ENCODE measurements around the gene HIBCH. TPM values are rescaled to one million over a fixed set of nuclear protein-coding genes. Genes with fewer than 3 reads are reported as not detected.

Gene HIBCH
- total RNA-seq, 4 donors from 2014 or later, result 27.5 to 40.1 (median 32.7) TPM

DNA sequence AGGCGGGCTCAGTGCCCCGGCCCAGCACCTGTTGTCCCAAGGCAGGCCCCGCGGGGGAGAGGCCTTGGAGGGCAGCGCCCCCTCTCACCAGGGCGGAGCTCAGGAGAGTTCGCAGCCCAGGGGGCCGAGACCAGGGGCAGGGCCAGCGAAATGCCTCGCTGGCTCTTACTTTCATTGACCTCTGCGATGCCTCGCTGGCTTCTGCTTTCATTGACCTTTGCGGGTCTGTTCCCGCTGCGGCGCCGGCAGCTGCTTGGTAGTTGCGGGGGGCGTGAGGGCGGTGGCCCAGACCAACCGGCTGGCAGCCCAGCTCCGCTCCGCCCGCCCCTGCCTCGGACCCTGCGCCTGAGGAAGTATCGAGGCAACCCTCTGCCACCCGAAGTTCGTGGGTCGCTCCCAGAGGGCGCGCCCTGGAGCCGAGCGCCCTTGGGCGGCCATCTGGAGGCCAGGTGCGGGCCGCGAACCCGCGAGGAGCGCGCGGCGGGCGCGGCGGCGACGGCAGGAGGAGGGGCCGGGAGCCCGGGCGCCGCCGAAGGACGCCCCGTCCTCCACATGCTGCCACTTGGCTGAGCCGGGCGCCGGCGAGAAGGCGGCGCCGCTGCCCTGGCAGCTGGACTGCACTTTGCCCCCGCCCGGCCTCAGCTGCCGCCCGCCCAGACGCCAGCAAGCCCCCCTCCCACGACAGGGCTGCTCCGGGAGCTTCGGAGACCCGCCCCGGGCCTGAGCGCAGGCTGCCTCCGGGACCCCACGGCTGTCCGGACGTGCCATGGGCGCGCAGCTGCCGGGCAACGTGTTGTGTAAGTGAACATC, 139.1 kb downstream of the HIBCH start:
- Histone ChIP-seq H3K9me3 (no peaks in the 10 kb centered on the region), H3K27me3 (no peaks in the 10 kb centered on the region), H3K36me3 (no peaks in the 10 kb centered on the region), H3K4me1 (peaks cover 0 to 5% of the 10 kb centered on the region in 2 donors), H3K27ac (peak overlapping the region; percentile 77 to 91 (median 89)), H3K4me3 (replicated peaks in 1 of 3) (peak overlapping the region; percentile 64 to 80 (median 69))
- peak; percentile 82 to 85 for DNase-seq
- intact Hi-C loops (cut with DNase I), result no loop called here
- 0 to 2% methylated on average over 13 to 18 of the region's 82 CpGs for WGBS, 2 donors
- peak in 1 of 2 donors; percentile 43 for TF ChIP-seq POLR2A (IDR thresholded peaks at IDR 0.05)
- TF ChIP-seq, protein P1, sequence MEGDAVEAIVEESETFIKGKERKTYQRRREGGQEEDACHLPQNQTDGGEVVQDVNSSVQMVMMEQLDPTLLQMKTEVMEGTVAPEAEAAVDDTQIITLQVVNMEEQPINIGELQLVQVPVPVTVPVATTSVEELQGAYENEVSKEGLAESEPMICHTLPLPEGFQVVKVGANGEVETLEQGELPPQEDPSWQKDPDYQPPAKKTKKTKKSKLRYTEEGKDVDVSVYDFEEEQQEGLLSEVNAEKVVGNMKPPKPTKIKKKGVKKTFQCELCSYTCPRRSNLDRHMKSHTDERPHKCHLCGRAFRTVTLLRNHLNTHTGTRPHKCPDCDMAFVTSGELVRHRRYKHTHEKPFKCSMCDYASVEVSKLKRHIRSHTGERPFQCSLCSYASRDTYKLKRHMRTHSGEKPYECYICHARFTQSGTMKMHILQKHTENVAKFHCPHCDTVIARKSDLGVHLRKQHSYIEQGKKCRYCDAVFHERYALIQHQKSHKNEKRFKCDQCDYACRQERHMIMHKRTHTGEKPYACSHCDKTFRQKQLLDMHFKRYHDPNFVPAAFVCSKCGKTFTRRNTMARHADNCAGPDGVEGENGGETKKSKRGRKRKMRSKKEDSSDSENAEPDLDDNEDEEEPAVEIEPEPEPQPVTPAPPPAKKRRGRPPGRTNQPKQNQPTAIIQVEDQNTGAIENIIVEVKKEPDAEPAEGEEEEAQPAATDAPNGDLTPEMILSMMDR (IDR thresholded peaks at IDR 0.05), result peak in 4 of 6 experiments; percentile 46 to 62 (median 54)

DNA sequence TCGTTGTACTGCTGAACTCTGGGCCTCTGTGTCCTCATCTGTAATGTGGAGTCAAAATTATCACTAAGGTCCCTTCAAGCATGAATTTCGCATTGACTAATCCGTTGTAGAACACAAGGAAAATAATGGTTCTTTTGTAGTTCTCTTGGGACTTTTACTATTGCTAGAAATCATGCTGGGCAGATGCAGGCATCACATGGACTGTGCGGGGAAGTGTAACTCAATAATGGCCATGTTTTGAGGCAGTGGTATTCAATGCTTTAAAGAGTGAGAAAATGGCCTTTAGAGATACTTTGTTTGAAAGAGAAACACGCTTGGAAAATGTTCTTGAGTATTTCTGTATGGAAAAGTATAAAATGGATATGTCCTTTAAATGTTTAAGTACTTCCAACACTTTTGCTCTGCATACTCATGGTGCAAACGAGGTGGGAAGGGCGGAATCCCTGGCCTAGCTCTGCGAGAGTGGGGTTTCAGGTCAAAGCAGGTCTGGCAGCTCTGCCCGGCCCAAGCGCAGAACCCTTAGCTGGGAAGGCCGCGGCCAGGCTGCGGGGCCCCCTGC, 139.8 kb downstream of the HIBCH start:
- no peaks in the 10 kb centered on the region for H3K36me3 ChIP-seq
- no peaks in the 10 kb centered on the region for H3K27me3 ChIP-seq
- peaks cover 0 to 5% of the 10 kb centered on the region in 2 donors for H3K4me1 ChIP-seq
- H3K27ac ChIP-seq, result peak overlapping the region; percentile 77 to 91 (median 89)
- no peak for TF ChIP-seq POLR2A (IDR thresholded peaks at IDR 0.05)
- TF ChIP-seq, protein P1 (IDR thresholded peaks at IDR 0.05), result no peak
- DNase-seq, result no peak
- H3K4me3 ChIP-seq (replicated peaks in 1 of 3), result peak overlapping the region in 2 of 3 donors; percentile 64 to 80
- intact Hi-C loops (cut with DNase I), result no loop called here
- no peaks in the 10 kb centered on the region for H3K9me3 ChIP-seq
- 40% methylated on average over 13 of the region's 13 CpGs for WGBS, 2 donors

DNA sequence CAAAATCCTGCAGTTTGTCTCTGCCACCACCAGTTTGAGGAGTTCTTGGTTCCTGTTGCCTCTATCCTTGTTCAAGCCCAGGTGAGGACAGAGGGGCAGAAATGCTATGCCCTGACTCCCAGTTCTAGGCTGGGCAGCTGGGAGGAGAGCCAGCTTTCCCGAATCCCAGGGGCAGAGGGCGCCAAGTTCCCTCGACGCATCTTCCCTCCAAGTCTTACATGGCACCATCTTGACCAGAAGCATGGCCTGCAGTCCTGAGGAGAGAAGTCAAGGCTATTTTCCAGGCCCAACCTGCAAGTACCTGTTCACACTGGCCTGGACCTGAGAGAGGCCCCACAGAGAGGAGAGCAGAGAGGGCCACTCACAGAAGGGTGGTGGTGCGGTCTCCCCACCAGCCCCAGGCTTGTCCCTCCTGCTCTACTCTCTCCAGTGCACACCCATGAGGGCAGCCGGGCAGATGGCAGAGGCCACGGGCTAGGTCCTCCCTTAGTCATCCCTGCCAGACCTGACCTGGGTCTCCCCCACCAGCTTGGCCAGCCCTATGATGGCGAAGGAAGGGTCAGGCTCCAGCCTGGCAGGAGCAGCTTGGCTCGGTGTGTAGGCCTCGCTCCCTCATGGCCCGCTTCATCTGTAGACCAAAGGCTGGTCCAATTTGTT, 141.4 kb downstream of the HIBCH start:
- H3K4me1 ChIP-seq, result peaks cover 0 to 5% of the 10 kb centered on the region in 2 donors
- no peak overlapping the region for H3K27ac ChIP-seq
- no peaks in the 10 kb centered on the region for H3K9me3 ChIP-seq
- WGBS, 2 donors, result 97 to 98% methylated on average over 8 to 11 of the region's 11 CpGs
- DNase-seq, result no peak
- no peak overlapping the region for H3K4me3 ChIP-seq (replicated peaks in 1 of 3)
- H3K36me3 ChIP-seq, result no peaks in the 10 kb centered on the region
- no peak for TF ChIP-seq POLR2A (IDR thresholded peaks at IDR 0.05)
- TF ChIP-seq, protein P1 (IDR thresholded peaks at IDR 0.05), result no peak
- no peaks in the 10 kb centered on the region for H3K27me3 ChIP-seq
- intact Hi-C loops (cut with DNase I), result no loop called here

DNA sequence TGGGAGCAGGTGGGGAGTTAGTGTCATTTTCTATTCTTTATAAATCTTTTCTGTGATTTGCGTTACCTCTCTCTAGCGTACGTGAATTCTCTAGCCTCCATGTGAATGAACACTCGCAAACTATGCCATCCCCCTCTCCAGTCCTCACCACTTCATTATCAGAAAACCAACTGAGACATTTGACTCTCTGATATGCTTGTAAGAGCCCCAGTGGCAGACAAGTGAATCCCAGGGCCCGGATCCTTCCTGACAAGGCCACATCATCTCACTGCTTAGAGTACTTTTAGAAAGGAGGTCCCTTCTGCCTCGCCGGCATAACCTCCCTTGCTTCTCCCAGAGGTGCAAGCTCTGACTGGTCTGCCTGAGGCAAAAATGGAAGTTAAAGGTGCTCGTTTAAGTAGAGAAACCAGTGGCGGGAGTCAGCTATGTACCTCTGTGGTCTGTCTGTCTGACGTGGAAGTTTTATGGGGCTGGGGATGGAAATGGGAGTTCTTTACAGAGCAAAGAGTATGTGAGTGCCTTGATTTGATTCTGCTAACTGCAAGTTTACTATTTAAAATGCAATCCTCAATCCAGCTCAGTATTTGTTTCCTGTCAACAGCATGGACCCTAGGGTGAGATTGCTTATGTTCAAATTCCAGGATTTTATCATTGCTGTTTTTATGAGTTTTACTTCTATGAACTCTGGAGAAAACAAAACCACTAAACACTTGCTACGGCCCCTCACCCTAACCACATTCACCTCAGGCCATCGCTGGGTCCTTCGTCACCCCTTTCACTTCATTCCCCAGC, 142.2 kb downstream of the HIBCH start:
- intact Hi-C loops (cut with DNase I), result no loop called here
- WGBS, 2 donors, result 91% methylated on average over 13 of the region's 13 CpGs

More for the DNA sequence above, 142.2 kb downstream of the HIBCH start:
- Histone ChIP-seq H3K9me3 (no peaks in the 10 kb centered on the region), H3K36me3 (no peaks in the 10 kb centered on the region), H3K27me3 (no peaks in the 10 kb centered on the region), H3K4me1 (peaks cover 0 to 5% of the 10 kb centered on the region in 2 donors), H3K27ac (no peak overlapping the region), H3K4me3 (replicated peaks in 1 of 3) (no peak overlapping the region)
- DNase-seq, result no peak
- TF ChIP-seq, protein P1 (IDR thresholded peaks at IDR 0.05), result no peak
- TF ChIP-seq POLR2A (IDR thresholded peaks at IDR 0.05), result no peak
